ENCODE data around the gene FBXO4. TPM values are rescaled to one million over a fixed set of nuclear protein-coding genes. Genes with fewer than 3 reads are reported as not detected.

The FBXO4 gene
- total and polyA plus RNA-seq, 2 of the 8 experiments (the other 6 are each of a cell fraction or from before 2014, with no cell fraction given), result 0.60 to 0.88 TPM

GRCh38 chr5:41955432-41956024 is 30.4 kb downstream of the FBXO4 start:
- ChIA-PET CTCF (ENCODE audit: partially characterized antibody) (no interaction called here), POLR2A (ENCODE audit: partially characterized antibody) (no interaction called here)
- FAIRE-seq, result no peak
- H4K8ac ChIP-seq (ENCODE audit: extremely low read depth, insufficient read depth, low read length), result no peak overlapping the region
- H3K4me3 ChIP-seq (ENCODE audit: extremely low read depth in 1 of 4, insufficient read depth in 2 of 4, low read depth in 3 of 4, low read length in 4 of 4), result no peak overlapping the region
- H3K36me3 ChIP-seq (ENCODE audit: control insufficient read depth in 2 of 4, insufficient read depth in 4 of 4, low read length in 3 of 4), result no peaks in the 10 kb centered on the region
- H3K56ac ChIP-seq (replicated peaks; ENCODE audit: insufficient read length, low read depth, low read length), result no peak overlapping the region
- H2BK12ac ChIP-seq (ENCODE audit: low read depth, low read length), result no peak overlapping the region
- H2AK5ac ChIP-seq (ENCODE audit: low read depth, low read length), result no peak overlapping the region
- H3K27me3 ChIP-seq (replicated peaks in 1 of 4; ENCODE audit: control insufficient read depth in 3 of 4, extremely low read depth in 1 of 4, insufficient read depth in 3 of 4, low read length in 3 of 4), result no peaks in the 10 kb centered on the region
- peaks cover 0 to 2% of the 10 kb centered on the region in 2 experiments; a peak in 1 of 4 replicates for H3K9me3 ChIP-seq (ENCODE audit: insufficient read depth in 2 of 2, low read depth in 1 of 2, low read length in 1 of 2)
- H3K79me2 ChIP-seq (ENCODE audit: control insufficient read depth in 1 of 2, insufficient read depth in 2 of 2, low read length in 2 of 2), result no peaks in the 10 kb centered on the region
- DNase-seq (ENCODE audit: low read depth in 1 of 2, low spot score in 2 of 2), result no peak
- TF ChIP-seq SP2 (IDR thresholded peaks at IDR 0.05; ENCODE audit: low read length) (no peak), NANOG (IDR thresholded peaks at IDR 0.05; ENCODE audit: insufficient read depth, low read depth, low read length, poor library complexity, severe bottlenecking) (no peak), ZNF274 (IDR thresholded peaks at IDR 0.05; ENCODE audit: borderline replicate concordance, extremely low read depth, low read length) (no peak), SAP30 (IDR thresholded peaks at IDR 0.05; ENCODE audit: insufficient read depth, insufficient replicate concordance, low read length) (no peak), CTCF (IDR thresholded peaks at IDR 0.05; ENCODE audit: control extremely low read depth in 1 of 3, insufficient read depth in 1 of 3, low read depth in 1 of 3, low read length in 3 of 3) (no peak), RBBP5 (IDR thresholded peaks at IDR 0.05; ENCODE audit: borderline replicate concordance, low read depth, low read length) (no peak), CTBP2 (IDR thresholded peaks at IDR 0.05; ENCODE audit: borderline replicate concordance, insufficient read depth, insufficient read length, low read length) (no peak), PHF8 (conservative IDR thresholded peaks at IDR 0.05; ENCODE audit: low read depth, low read length) (no peak), HDAC6 (IDR thresholded peaks at IDR 0.05; ENCODE audit: low read depth, low read length) (no peak), SRF (IDR thresholded peaks at IDR 0.05; ENCODE audit: low read depth, low read length) (no peak), MAFK (IDR thresholded peaks at IDR 0.05; ENCODE audit: low read depth, low read length) (no peak)
- H2BK20ac ChIP-seq (ENCODE audit: low read length), result no peak overlapping the region
- no peak overlapping the region for H4K91ac ChIP-seq (replicated peaks; ENCODE audit: insufficient read length, low read length)
- no peak overlapping the region for H2AFZ ChIP-seq (ENCODE audit: low read length)
- H2BK120ac ChIP-seq (replicated peaks; ENCODE audit: low read depth, low read length), result no peak overlapping the region
- H3K14ac ChIP-seq (ENCODE audit: insufficient read length), result no peak overlapping the region
- H3K9ac ChIP-seq (replicated peaks in 1 of 4; ENCODE audit: extremely low read depth in 1 of 4, low read depth in 3 of 4, low read length in 3 of 4), result no peak overlapping the region
- no peak overlapping the region for H2BK15ac ChIP-seq (ENCODE audit: low read length)
- no peaks in the 10 kb centered on the region for H3K23me2 ChIP-seq (ENCODE audit: low read depth, low read length)
- H3K27ac ChIP-seq (ENCODE audit: low read depth, low read length), result no peak overlapping the region
- H2BK5ac ChIP-seq (ENCODE audit: low read depth, low read length), result no peak overlapping the region
- H3K4me1 ChIP-seq (replicated peaks in 1 of 4; ENCODE audit: control insufficient read depth in 3 of 4, insufficient read depth in 4 of 4, low read length in 3 of 4), result no peaks in the 10 kb centered on the region
- H4K5ac ChIP-seq (ENCODE audit: insufficient read length, low read depth, low read length), result no peak overlapping the region
- 91% methylated on average over 7 of the region's 7 CpGs; no CpG with 5 or more reads in 1 of the 2 experiments for WGBS, 2 experiments (ENCODE audit: extremely low coverage in 1 of 2, insufficient coverage in 1 of 2, insufficient read length in 1 of 2, insufficient replicate concordance in 2 of 2, low coverage in 1 of 2, low lambda C conversion rate in 2 of 2, missing lambda C conversion rate in 1 of 2)
- H3K18ac ChIP-seq (ENCODE audit: extremely low read depth, low read length), result no peak overlapping the region
- H3K79me1 ChIP-seq (ENCODE audit: low read depth, low read length), result no peaks in the 10 kb centered on the region
- no peak overlapping the region for H3K23ac ChIP-seq (ENCODE audit: insufficient read length)
- no peak overlapping the region for H3K4ac ChIP-seq (replicated peaks; ENCODE audit: insufficient read length, low read depth, low read length)
- H3K4me2 ChIP-seq (ENCODE audit: insufficient read depth in 1 of 2, low read depth in 2 of 2, low read length in 2 of 2), result no peak overlapping the region
- no peaks in the 10 kb centered on the region for H4K20me1 ChIP-seq (replicated peaks in 1 of 2; ENCODE audit: control insufficient read depth in 1 of 2, insufficient read depth in 2 of 2, low read length in 2 of 2)

Measured in H1 (cell line).